ENCODE data around the gene DNAJC5. TPM values are rescaled to one million over a fixed set of nuclear protein-coding genes. Genes with fewer than 3 reads are reported as not detected.

DNAJC5 gene
- total and polyA plus RNA-seq, 2 donors (not counting 1 experiment from before 2014, with no cell fraction given): 12.2 to 33.3 TPM

DNA sequence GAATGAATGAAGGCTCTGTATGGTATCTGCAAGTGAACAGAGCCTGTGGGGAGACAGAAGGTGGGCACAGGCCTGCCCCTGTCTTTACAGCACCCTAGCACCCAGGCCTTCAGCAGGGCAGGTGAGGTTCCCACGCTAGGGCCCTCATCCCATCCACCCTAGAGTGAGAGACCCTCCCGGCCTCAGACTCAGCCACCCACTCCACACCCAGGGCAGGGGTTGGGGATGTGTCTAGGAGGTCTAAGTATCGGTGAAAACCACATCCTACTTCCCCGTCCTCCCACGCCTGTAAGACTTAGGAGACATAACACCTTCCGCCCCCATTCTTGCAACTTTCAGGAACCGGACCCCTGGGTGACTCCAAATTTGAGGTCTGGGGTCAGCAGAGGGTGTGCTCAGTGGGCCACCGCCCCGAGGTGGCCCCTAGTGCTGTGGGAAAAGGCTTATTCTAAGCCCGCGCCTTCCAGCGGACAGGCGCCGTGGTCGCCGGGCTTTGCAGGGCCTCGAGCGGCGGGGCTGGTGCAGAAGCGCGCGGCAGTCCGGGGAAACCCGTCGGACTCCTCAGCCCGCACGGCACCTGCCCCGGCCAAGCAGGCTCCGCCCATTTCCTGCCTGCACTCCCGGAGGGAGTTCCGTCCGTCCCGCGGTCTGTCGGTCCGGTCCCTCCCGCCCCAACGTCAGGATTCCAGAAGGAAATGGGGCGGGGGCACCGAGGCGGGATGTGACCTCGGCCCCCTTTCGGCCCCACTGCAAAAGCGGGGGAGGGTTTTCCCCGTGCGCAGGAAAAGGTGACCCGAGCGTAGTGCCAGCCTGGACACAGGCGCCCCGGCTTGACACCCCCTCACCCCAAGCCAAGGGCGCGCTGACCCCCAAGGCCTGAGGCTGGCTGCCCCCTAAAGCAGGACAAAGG lies 83.6 kb downstream of the DNAJC5 start:
- Mint-ChIP-seq H3K27ac (peak overlapping the region; percentile 89), H3K9me3 (ENCODE audit: insufficient read depth) (no peaks in the 10 kb centered on the region), H3K4me3 (peak overlapping the region; percentile 83), H3K4me1 (peaks cover 52% of the 10 kb centered on the region), H3K27me3 (no peaks in the 10 kb centered on the region)
- Histone ChIP-seq H3K27me3 (replicated peaks in 1 of 4; ENCODE audit: control extremely low read depth in 1 of 4, control insufficient read depth in 3 of 4, insufficient read depth in 4 of 4, low read length in 3 of 4) (no peaks in the 10 kb centered on the region), H3K79me2 (ENCODE audit: control insufficient read depth, insufficient read depth, low read length) (peaks cover 21% of the 10 kb centered on the region), H3K27ac (ENCODE audit: low read length in 2 of 2) (peak overlapping the region; percentile 51 to 81), H3K4me1 (ENCODE audit: control insufficient read depth in 2 of 2, insufficient read depth in 2 of 2, low read length in 2 of 2) (peaks cover 33 to 52% of the 10 kb centered on the region in 2 donors), H4K20me1 (ENCODE audit: control insufficient read depth, insufficient read depth, low read length, poor library complexity, severe bottlenecking) (peaks cover 29% of the 10 kb centered on the region), H3K36me3 (replicated peaks in 1 of 2; ENCODE audit: control extremely low read depth in 1 of 2, control insufficient read depth in 1 of 2, extremely low read depth in 1 of 2, insufficient read depth in 2 of 2, low read length in 1 of 2) (peaks cover 0 to 12% of the 10 kb centered on the region in 2 experiments), H3K4me3 (ENCODE audit: control extremely low read depth in 1 of 5, extremely low read depth in 1 of 5, insufficient read depth in 1 of 5, low read depth in 2 of 5, low read length in 4 of 5) (peak overlapping the region; percentile 13 to 85 (median 74)), H2AFZ (ENCODE audit: insufficient read depth, low read depth, low read length, poor library complexity, severe bottlenecking) (peak overlapping the region; percentile 80), H3K9me3 (ENCODE audit: control extremely low read depth in 1 of 3, control insufficient read depth in 2 of 3, insufficient read depth in 1 of 3, low read length in 2 of 3) (no peaks in the 10 kb centered on the region), H3K9ac (ENCODE audit: low read length) (peak overlapping the region; percentile 76), H3K4me2 (replicated peaks; ENCODE audit: low read depth, low read length, poor library complexity, severe bottlenecking) (peak overlapping the region; percentile 93)
- DNase-seq (peak; percentile 78), ATAC-seq (ENCODE audit: low read depth) (peak; percentile 42)
- ChIA-PET POLR2A (interaction anchor here (1.0 to 2.3 kb wide), 5 partner anchors 23 to 482 kb away, joined by 3 to 12 read pairs (median 7); partner anchors contain the start of genes DNAJC5, PPDPF, TPD52L2 and UCKL1), CTCF (interaction anchor here (0.6 to 2.3 kb wide), 6 partner anchors 22 to 441 kb away, joined by 3 to 25 read pairs (median 6); partner anchors contain the start of genes LKAAEAR1, PTK6, TPD52L2 and UCKL1)
- intact Hi-C loops (cut with micrococcal nuclease): no loop called here
- TF ChIP-seq, protein P1, sequence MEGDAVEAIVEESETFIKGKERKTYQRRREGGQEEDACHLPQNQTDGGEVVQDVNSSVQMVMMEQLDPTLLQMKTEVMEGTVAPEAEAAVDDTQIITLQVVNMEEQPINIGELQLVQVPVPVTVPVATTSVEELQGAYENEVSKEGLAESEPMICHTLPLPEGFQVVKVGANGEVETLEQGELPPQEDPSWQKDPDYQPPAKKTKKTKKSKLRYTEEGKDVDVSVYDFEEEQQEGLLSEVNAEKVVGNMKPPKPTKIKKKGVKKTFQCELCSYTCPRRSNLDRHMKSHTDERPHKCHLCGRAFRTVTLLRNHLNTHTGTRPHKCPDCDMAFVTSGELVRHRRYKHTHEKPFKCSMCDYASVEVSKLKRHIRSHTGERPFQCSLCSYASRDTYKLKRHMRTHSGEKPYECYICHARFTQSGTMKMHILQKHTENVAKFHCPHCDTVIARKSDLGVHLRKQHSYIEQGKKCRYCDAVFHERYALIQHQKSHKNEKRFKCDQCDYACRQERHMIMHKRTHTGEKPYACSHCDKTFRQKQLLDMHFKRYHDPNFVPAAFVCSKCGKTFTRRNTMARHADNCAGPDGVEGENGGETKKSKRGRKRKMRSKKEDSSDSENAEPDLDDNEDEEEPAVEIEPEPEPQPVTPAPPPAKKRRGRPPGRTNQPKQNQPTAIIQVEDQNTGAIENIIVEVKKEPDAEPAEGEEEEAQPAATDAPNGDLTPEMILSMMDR (IDR thresholded peaks at IDR 0.05): no peak
- TF ChIP-seq EZH2 (IDR thresholded peaks at IDR 0.05; ENCODE audit: borderline replicate concordance, insufficient read depth, low read depth, low read length, poor library complexity, severe bottlenecking): no peak
- WGBS (ENCODE audit: insufficient coverage): under 1% methylated on average over 48 of the region's 52 CpGs

Measured in B cell (primary cell).